NCI-H345 (cell line): ENCODE data around the gene LRIT3.
"Not testable (repeated sequence)": the region's sequence is repeated elsewhere in the genome, so short reads cannot be mapped to it uniquely, and the experiment has no call there.

Experiments
- DNase-seq: peaks from one replicate; lab custom pipeline; 2025; lab: John Stamatoyannopoulos, UW

LRIT3 gene

GRCh38 chr4:109848501-109848900 lies 594 bp downstream of the LRIT3 start:
- no peak for DNase-seq

GRCh38 chr4:109850601-109851000 lies 2.7 kb downstream of the LRIT3 start:
- no peak for DNase-seq

GRCh38 chr4:109859426-109860300 lies 11.8 kb downstream of the LRIT3 start:
- not testable (repeated sequence) for DNase-seq

GRCh38 chr4:109861271-109861670 lies 13.4 kb downstream of the LRIT3 start:
- no peak for DNase-seq

GRCh38 chr4:109861916-109862511 lies 14.1 kb downstream of the LRIT3 start:
- DNase-seq = no peak

GRCh38 chr4:109864134-109864533 lies 16.2 kb downstream of the LRIT3 start:
- no peak for DNase-seq

- no peak for DNase-seq
Observed at GRCh38 chr4:109870061-109870460, 22.2 kb downstream of the LRIT3 start.

- DNase-seq = no peak
Observed at GRCh38 chr4:109872065-109872464, 24.2 kb downstream of the LRIT3 start.

- no peak for DNase-seq
Observed at GRCh38 chr4:109872950-109873656, 25.2 kb downstream of the LRIT3 start.

- no peak for DNase-seq
Observed at GRCh38 chr4:109873791-109874514, 26.0 kb downstream of the LRIT3 start.

- no peak for DNase-seq
Observed at GRCh38 chr4:109875106-109875505, 27.2 kb downstream of the LRIT3 start.

GRCh38 chr4:109875553-109875952 lies 27.6 kb downstream of the LRIT3 start:
- DNase-seq = not testable (repeated sequence)

- no peak for DNase-seq
Observed at GRCh38 chr4:109876634-109877265, 28.8 kb downstream of the LRIT3 start.

- no peak for DNase-seq
Observed at GRCh38 chr4:109877400-109877799, 29.5 kb downstream of the LRIT3 start.

GRCh38 chr4:109878355-109878754 lies 30.4 kb downstream of the LRIT3 start:
- DNase-seq = no peak

- DNase-seq = no peak
Observed at GRCh38 chr4:109879081-109879480, 31.2 kb downstream of the LRIT3 start.

GRCh38 chr4:109879636-109880314 lies 31.9 kb downstream of the LRIT3 start:
- no peak for DNase-seq

- no peak for DNase-seq
Observed at GRCh38 chr4:109886303-109886702, 38.4 kb downstream of the LRIT3 start.

- DNase-seq = no peak
Observed at GRCh38 chr4:109887071-109887470, 39.2 kb downstream of the LRIT3 start.

- DNase-seq = no peak
Observed at GRCh38 chr4:109890076-109890475, 42.2 kb downstream of the LRIT3 start.
